ENCODE data around the gene SLCO1A2.

SLCO1A2 gene

DNA sequence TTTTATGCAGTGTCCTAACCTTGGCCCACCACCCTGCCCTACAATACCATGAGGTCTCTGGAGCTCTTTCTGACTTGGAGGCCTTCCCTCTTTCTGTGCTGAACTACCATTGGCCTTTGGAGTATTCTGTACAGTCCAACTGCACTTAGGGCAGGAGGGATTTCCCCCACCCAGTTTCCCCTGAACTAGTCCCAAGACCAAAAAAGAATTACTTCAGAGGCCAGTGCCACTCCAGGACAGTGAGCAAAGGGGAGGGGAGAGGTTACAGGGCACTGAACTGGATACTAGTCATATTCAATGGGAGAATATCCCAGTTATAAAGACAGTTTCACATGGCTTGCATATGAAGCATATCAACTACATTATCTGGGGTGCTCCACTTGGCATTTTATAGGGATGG lies 6.1 kb downstream of the SLCO1A2 start:
- no peak for DNase-seq (ENCODE audit: low spot score)

DNA sequence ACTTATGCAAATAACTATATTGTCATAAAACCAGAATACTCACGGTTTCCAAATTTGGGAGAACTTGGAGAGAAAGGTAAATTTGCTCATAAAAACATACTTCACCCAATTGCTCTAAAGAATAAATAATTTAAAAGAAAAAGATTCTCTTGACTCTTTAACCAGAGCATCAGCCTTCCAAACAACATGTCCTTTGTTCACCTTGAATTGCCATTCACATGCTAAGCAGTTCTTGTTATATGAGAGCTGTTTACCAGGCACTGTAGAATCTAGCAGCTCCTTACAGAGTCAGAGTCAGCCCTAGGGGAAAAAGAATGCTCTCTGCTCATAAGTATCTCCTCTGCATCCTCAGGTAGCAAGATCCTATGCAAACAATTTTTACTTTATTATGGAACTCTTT lies 10.2 kb downstream of the SLCO1A2 start:
- DNase-seq (ENCODE audit: low spot score), result no peak

DNA sequence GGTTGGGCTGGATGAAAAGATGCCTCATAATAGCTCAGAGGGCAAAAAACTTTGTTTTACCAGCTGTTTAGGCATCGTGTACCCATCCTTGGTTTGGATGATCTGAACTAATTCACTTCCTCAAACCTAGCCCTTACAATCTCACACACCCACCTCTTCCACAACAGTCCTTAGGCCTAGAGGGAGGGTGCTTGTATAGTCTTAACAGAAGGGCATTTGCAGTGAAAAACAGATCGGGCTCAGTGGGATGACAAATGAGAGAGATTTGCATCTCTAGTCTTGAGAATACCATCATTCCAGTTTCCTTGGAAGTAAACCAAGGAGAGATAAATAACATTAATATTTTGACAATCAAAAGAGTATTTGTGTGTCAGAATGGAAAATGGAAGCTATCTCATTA lies 11.0 kb downstream of the SLCO1A2 start:
- DNase-seq (ENCODE audit: low spot score), result no peak

- DNase-seq (ENCODE audit: low spot score), result no peak
Measured at GRCh38 chr12:21308785-21309184, 25.9 kb downstream of the SLCO1A2 start.

- no peak for DNase-seq (ENCODE audit: low spot score)
Measured at GRCh38 chr12:21305661-21306060, 29.1 kb downstream of the SLCO1A2 start.

DNA sequence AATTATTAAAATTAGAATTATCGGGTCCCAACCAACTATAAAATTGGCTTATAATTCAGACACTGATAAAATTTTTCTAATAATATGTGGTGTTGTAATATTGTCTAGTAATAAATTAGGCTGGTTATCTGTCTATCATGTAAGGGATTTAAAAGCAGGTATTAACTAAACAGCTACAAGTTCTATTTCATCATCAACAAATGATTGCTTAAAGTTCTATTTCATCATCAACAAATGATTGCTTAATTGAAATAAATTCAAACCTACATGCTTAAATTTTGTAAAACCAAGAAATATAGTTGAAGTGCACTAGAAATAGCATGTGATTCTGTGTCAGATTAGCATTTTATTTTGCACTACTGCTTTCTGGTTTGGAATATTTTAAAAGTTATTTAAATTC lies 34.1 kb downstream of the SLCO1A2 start:
- DNase-seq (ENCODE audit: low spot score), result no peak

GRCh38 chr12:21296751-21297406 lies 37.8 kb downstream of the SLCO1A2 start:
- DNase-seq (ENCODE audit: low spot score), result peak; percentile 35

DNA sequence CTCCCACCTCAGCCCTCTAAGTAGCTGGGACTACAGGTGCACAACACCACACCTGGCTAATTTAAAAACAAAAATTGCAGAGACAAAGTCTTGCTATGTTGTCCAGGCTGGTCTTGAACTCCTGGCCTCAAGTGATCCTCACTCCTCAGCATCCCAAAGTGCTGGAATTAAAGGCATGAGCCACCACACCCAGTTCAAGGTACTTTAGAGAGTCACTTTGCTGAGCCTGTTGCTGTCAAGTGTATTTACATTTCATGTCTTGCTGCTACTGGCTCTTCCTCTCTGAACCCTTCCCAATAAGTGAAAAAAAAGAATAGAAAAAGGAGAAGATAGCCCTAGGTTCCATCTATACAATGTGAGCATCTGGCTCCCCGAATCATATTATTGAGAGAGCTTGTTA lies 38.4 kb downstream of the SLCO1A2 start:
- no peak for DNase-seq (ENCODE audit: low spot score)

GRCh38 chr12:21294176-21294575 lies 40.5 kb downstream of the SLCO1A2 start:
- no peak for DNase-seq (ENCODE audit: low spot score)

GRCh38 chr12:21292111-21292510 lies 42.6 kb downstream of the SLCO1A2 start:
- no peak for DNase-seq (ENCODE audit: low spot score)

- no peak for DNase-seq (ENCODE audit: low spot score)
Measured at GRCh38 chr12:21289698-21290097, 45.0 kb downstream of the SLCO1A2 start.

- DNase-seq (ENCODE audit: low spot score), result no peak
Measured at GRCh38 chr12:21276826-21277225, 57.9 kb downstream of the SLCO1A2 start.

DNA sequence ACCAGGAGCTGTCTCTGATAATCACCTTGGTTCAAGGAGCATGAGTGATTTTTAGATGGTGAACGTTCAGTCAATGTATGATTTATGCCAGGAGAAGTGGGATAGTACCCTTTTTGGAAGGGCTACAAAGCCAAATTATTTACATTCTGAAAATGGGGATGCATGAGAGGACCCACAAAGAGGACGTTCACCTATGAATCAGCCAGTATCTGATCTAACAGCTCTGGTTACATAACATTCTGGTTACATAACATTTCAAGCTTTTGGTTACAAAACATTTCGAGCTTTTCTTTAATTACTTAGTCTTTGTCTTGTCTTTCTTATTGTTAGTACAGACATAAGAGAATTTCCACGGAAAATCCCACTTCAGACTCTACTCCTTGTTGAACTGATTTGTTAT lies 68.8 kb downstream of the SLCO1A2 start:
- DNase-seq (ENCODE audit: low spot score), result no peak

DNA sequence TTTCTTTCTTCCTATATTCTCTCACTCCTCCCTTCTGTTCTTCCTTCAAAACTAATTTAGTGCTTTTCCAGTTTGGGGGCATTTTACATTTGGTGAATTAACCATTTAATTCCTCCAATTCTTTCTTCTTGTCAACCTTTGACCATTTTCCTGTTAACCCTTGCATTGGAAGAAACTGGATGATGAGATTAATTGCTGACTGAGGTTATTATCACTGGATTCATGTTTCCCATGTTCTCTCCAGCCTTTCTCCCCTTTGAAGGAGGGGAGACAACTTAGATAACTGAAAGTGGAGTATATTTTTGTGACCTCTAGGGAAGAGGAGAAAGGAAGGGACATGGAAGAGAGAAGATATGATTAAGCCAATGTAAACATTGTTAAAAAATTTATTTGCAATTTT lies 70.5 kb downstream of the SLCO1A2 start:
- no peak for DNase-seq (ENCODE audit: low spot score)

DNA sequence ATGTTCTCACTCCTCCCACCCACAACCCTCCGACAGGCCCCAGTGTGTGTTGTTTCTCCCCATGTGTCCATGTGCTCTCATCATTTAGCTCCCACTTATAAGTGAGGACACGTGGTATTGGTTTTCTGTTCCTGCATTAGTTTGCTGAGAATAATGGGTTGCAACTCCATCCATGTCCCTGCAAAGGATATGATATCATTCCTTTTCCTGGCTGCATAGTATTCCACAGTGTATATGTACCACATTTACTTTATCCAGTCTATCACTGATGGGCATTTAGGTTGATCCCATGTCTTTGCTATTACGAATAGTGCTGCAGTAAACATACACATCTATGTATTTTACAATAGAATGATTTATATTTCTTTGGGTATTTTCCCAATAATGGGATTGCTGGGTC lies 77.5 kb downstream of the SLCO1A2 start:
- no peak for DNase-seq (ENCODE audit: low spot score)

GRCh38 chr12:21252070-21252469 lies 82.6 kb downstream of the SLCO1A2 start:
- no peak for DNase-seq (ENCODE audit: low spot score)

- DNase-seq (ENCODE audit: low spot score), result no peak
Measured at GRCh38 chr12:21248679-21249078, 86.0 kb downstream of the SLCO1A2 start.

GRCh38 chr12:21239866-21240265 lies 94.9 kb downstream of the SLCO1A2 start:
- DNase-seq (ENCODE audit: low spot score), result no peak

DNA sequence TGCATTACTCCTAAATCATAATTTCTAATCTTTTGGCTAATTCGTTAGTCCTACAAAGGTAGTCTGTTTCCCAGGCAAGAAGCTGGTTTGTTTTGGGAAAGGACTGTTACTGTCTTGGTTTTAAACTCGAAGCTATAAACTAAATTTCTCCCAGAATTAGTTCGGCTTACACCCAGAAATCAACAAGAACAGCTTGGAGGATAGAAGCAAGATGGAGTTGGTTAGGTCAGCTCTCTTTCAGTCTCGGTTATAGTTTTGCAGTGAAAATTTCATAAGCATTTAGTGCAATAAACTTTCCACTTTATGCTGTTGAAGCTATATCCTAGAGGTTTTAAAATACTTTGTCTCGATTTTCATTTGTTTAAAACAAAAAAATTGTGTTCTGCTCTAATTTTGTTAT lies 100.3 kb downstream of the SLCO1A2 start:
- no peak for DNase-seq (ENCODE audit: low spot score)

DNA sequence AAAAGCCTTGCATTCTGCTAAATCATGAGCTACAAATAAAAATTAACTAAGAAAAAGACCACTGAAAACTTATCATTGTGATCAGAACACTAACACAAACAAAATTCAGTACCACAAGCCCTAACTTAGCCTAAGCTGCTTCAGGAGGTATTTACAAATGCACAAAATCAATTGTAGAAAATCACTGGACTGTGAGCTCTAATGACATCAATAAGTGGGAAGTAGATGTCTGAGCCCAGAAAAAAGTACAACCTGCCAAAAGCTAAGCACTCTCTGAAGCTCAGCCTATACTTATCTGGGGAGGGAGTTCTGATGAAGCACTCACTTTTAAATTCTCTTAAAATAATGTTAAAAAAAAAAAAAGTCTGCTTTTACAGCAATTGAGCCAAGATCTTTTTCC lies 110.8 kb downstream of the SLCO1A2 start:
- DNase-seq (ENCODE audit: low spot score), result no peak

DNA sequence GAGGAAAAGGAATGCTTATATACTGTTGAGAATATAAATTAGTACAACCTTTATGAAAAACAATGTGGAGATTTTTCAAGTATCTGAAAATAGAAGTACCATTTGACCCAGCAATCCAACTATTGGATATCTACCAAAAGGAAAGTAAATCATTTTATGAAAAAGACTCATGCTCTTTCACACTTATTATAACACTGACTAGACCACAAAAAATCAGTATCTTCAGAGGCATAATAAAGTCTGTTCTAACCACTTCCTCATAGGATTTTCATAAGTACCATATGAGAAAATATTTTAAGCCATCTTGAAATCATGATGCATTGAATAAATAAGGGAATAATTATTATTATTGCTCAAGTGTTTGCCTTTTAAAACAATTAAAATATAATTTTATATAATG lies 112.9 kb downstream of the SLCO1A2 start:
- DNase-seq (ENCODE audit: low spot score), result no peak

DNA sequence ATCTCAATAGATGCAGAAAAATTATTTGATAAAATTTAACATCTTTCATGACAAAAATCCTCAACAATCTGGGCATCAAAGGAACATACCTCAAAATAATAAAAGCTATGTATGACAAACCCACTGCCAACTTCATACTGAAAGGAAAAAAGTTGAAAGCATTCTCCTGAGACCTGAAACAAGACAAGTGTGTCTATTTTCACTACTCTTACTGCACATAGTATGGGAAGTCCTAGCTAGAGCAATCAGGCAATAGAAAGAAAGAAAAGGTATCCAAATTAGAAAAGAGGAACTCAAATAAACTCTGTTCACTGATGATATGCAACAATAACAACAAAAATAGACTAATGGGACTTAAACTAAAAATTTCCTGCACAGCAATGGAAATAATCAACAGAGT lies 113.6 kb downstream of the SLCO1A2 start:
- no peak for DNase-seq (ENCODE audit: low spot score)

- DNase-seq (ENCODE audit: low spot score), result no peak
Measured at GRCh38 chr12:21220266-21220665, 114.5 kb downstream of the SLCO1A2 start.

DNA sequence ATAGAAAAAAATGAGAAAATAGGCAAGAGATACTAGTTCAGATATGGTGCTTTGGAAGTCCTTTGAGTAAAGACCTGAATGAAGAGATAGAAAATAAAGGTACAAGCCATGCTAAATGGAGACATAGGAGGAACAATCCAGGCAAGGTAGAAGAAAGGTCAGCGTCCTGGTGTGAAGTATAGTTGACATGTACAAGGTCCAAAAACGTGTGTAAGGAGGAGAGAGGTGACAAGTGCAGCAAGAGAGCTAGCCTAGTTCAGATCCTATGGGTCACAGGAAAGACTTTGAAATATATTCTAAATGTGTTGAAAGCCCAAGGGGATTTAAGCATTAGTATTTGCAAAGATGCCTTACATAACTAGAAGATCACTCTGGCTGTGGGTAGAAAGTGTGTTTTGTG lies 115.5 kb downstream of the SLCO1A2 start:
- no peak for DNase-seq (ENCODE audit: low spot score)
